Measurements from ENCODE around the gene ST14. TPM values are rescaled to one million over a fixed set of nuclear protein-coding genes. Genes with fewer than 3 reads are reported as not detected.

ST14 gene
- total and polyA plus RNA-seq, 2 donors (not counting 1 experiment from before 2014, with no cell fraction given) = 36.2 to 52.2 TPM

DNA sequence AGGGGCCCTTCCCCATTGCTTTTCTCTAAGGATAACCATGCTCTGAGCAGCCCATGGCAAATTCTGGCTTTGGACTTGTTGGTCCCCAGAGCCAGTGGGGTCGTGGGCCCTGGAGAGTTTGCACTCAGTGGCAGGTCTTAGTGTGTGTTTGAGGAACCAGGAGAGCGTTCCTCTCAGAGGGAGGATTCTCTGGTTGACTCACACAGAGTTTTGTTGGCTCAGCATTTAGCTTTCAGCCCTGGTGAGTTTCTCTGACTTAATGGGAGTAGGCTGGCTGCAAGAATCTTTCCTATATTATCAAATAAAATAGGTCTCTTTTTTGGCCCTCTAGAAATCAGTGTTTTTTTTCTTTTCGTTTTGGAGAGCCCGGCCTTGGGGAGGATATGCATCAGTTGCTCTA lies 20.9 kb downstream of the ST14 start:
- peaks cover 42 to 56% of the 10 kb centered on the region in 2 donors for H3K4me1 ChIP-seq (ENCODE audit: control insufficient read depth in 2 of 2, insufficient read depth in 2 of 2, low read length in 2 of 2)
- no peak overlapping the region for H2AFZ ChIP-seq (ENCODE audit: insufficient read depth, low read depth, low read length, poor library complexity, severe bottlenecking)
- 44% methylated on average over 1 of the region's 4 CpGs for WGBS (ENCODE audit: insufficient coverage)
- peak overlapping the region; percentile 74 to 76 for H3K27ac ChIP-seq (ENCODE audit: low read length in 2 of 2)
- no peak overlapping the region for H3K9ac ChIP-seq (ENCODE audit: low read length)
- POLR2A ChIA-PET = interaction anchor here (0.5 to 2.1 kb wide), 4 partner anchors 14 to 177 kb away, joined by 3 to 12 read pairs (median 4); partner anchors contain the start of genes PRDM10 and ST14
- H3K27me3 ChIP-seq (replicated peaks in 1 of 4; ENCODE audit: control extremely low read depth in 1 of 4, control insufficient read depth in 3 of 4, insufficient read depth in 4 of 4, low read length in 3 of 4) = no peaks in the 10 kb centered on the region
- TF ChIP-seq EZH2 (IDR thresholded peaks at IDR 0.05; ENCODE audit: borderline replicate concordance, insufficient read depth, low read depth, low read length, poor library complexity, severe bottlenecking) (no peak), CTCF (IDR thresholded peaks at IDR 0.05) (no peak)
- no peaks in the 10 kb centered on the region for H3K9me3 ChIP-seq (ENCODE audit: control extremely low read depth in 1 of 3, control insufficient read depth in 2 of 3, insufficient read depth in 1 of 3, low read length in 2 of 3)
- no peaks in the 10 kb centered on the region for H3K79me2 ChIP-seq (ENCODE audit: control insufficient read depth, insufficient read depth, low read length)
- peak; percentile 14 for ATAC-seq (ENCODE audit: low read depth)
- H4K20me1 ChIP-seq (ENCODE audit: control insufficient read depth, insufficient read depth, low read length, poor library complexity, severe bottlenecking) = no peaks in the 10 kb centered on the region
- Mint-ChIP-seq H3K27ac (peak overlapping the region; percentile 94), H3K4me1 (peaks cover 59% of the 10 kb centered on the region), H3K27me3 (no peaks in the 10 kb centered on the region), H3K9me3 (ENCODE audit: insufficient read depth) (no peaks in the 10 kb centered on the region), H3K4me3 (peak overlapping the region; percentile 61)
- H3K4me2 ChIP-seq (replicated peaks; ENCODE audit: low read depth, low read length, poor library complexity, severe bottlenecking) = peak overlapping the region; percentile 67
- CTCF ChIA-PET = interaction anchor here (1.0 to 4.3 kb wide), 3 partner anchors 14 to 48 kb away, joined by 5 to 13 read pairs (median 7); no protein-coding TSS in a partner anchor
- intact Hi-C loops (cut with micrococcal nuclease) = loop anchor here (2.0 kb wide), 1 partner anchor 14 kb away; no protein-coding TSS in a partner anchor
- peak; percentile 36 for DNase-seq
- no peaks in the 10 kb centered on the region for H3K36me3 ChIP-seq (replicated peaks in 1 of 2; ENCODE audit: control extremely low read depth in 1 of 2, control insufficient read depth in 1 of 2, extremely low read depth in 1 of 2, insufficient read depth in 2 of 2, low read length in 1 of 2)
- no peak overlapping the region for H3K4me3 ChIP-seq (ENCODE audit: control extremely low read depth in 1 of 5, extremely low read depth in 1 of 5, insufficient read depth in 1 of 5, low read depth in 2 of 5, low read length in 4 of 5)

DNA sequence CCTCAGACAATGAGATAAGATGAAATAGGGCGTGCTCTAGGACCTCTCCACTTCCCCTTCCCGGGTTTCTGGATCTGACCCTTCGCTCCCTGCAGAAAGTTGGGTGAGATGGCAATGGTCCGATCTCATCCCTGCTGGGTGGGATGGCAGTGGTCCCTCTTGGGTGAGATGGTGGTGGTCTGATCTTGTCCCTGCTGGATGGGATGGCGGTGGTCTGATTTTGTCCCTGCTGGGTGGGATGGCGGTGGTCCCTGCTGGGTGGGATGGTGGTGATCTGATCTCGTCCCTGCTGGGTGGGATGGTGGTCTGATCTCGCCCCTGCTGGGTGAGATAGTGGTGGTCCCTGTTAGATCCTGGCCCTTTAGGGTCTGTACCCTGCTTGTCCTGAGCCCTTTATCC lies 21.3 kb downstream of the ST14 start:
- CTCF ChIA-PET = interaction anchor here (1.0 to 4.3 kb wide), 5 partner anchors 8 to 48 kb away, joined by 4 to 13 read pairs (median 6); no protein-coding TSS in a partner anchor
- no peak for TF ChIP-seq CTCF (IDR thresholded peaks at IDR 0.05)
- TF ChIP-seq EZH2 (IDR thresholded peaks at IDR 0.05; ENCODE audit: borderline replicate concordance, insufficient read depth, low read depth, low read length, poor library complexity, severe bottlenecking) = no peak
- Histone ChIP-seq H3K27me3 (replicated peaks in 1 of 4; ENCODE audit: control extremely low read depth in 1 of 4, control insufficient read depth in 3 of 4, insufficient read depth in 4 of 4, low read length in 3 of 4) (no peaks in the 10 kb centered on the region), H3K79me2 (ENCODE audit: control insufficient read depth, insufficient read depth, low read length) (no peaks in the 10 kb centered on the region), H3K9ac (ENCODE audit: low read length) (peak overlapping the region; percentile 21), H3K27ac (ENCODE audit: low read length in 2 of 2) (peak overlapping the region; percentile 74 to 76), H3K4me3 (ENCODE audit: control extremely low read depth in 1 of 5, extremely low read depth in 1 of 5, insufficient read depth in 1 of 5, low read depth in 2 of 5, low read length in 4 of 5) (no peak overlapping the region), H3K36me3 (replicated peaks in 1 of 2; ENCODE audit: control extremely low read depth in 1 of 2, control insufficient read depth in 1 of 2, extremely low read depth in 1 of 2, insufficient read depth in 2 of 2, low read length in 1 of 2) (no peaks in the 10 kb centered on the region), H2AFZ (ENCODE audit: insufficient read depth, low read depth, low read length, poor library complexity, severe bottlenecking) (no peak overlapping the region), H3K9me3 (ENCODE audit: control extremely low read depth in 1 of 3, control insufficient read depth in 2 of 3, insufficient read depth in 1 of 3, low read length in 2 of 3) (no peaks in the 10 kb centered on the region), H3K4me1 (ENCODE audit: control insufficient read depth in 2 of 2, insufficient read depth in 2 of 2, low read length in 2 of 2) (peaks cover 42 to 56% of the 10 kb centered on the region in 2 donors), H4K20me1 (ENCODE audit: control insufficient read depth, insufficient read depth, low read length, poor library complexity, severe bottlenecking) (no peaks in the 10 kb centered on the region), H3K4me2 (replicated peaks; ENCODE audit: low read depth, low read length, poor library complexity, severe bottlenecking) (peak overlapping the region; percentile 67)
- Mint-ChIP-seq H3K4me3 (peak overlapping the region; percentile 61), H3K4me1 (peaks cover 58% of the 10 kb centered on the region), H3K27me3 (no peaks in the 10 kb centered on the region), H3K27ac (peak overlapping the region; percentile 94), H3K9me3 (ENCODE audit: insufficient read depth) (no peaks in the 10 kb centered on the region)
- POLR2A ChIA-PET = interaction anchor here (1.1 to 2.1 kb wide), 3 partner anchors 15 to 178 kb away, joined by 3 to 12 read pairs (median 6); partner anchors contain the start of genes PRDM10 and ST14
- DNase-seq = no peak
- peak; percentile 5 for ATAC-seq (ENCODE audit: low read depth)
- intact Hi-C loops (cut with micrococcal nuclease) = loop anchor here (1.0 to 2.0 kb wide), 2 partner anchors 14 to 34 kb away; no protein-coding TSS in a partner anchor
- WGBS (ENCODE audit: insufficient coverage) = 94% methylated on average over 2 of the region's 8 CpGs
